Central memory CD8-positive, alpha-beta T cell (primary cell): ENCODE results near the gene CLDN4.
"Not testable (repeated sequence)": the region's sequence is repeated elsewhere in the genome, so short reads cannot be mapped to it uniquely, and the experiment has no call there.

Source experiments
- ATAC-seq: fragments of 150-1000 bp; cut with Tn5 transposase; replicated peaks from 2 replicates; pipeline ENCODE4 v1.10.0; 2022; ENCODE audit warnings: mild to moderate bottlenecking, moderate FRiP score, moderate number of reproducible peaks; ENCODE audit not compliant: poor library complexity, severe bottlenecking; ENCODE audit errors: extremely low read depth
- DNase-seq, 2 donors: peaks; one replicate each; pipeline ENCODE4 v3.0.0; 2021; ENCODE audit warnings: low spot score in 2 of 2
- H3K27ac Mint-ChIP-seq: one replicate; pipeline ENCODE4 v1.8.0; 2022; ENCODE audit warnings: low read depth, mild to moderate bottlenecking, moderate library complexity, mixed read lengths
- H3K27me3 Mint-ChIP-seq: one replicate; pipeline ENCODE4 v1.8.0; 2022; ENCODE audit warnings: mixed read lengths
- H3K36me3 Mint-ChIP-seq: one replicate; pipeline ENCODE4 v1.8.0; 2022; ENCODE audit warnings: mild to moderate bottlenecking, moderate library complexity, mixed read lengths; ENCODE audit not compliant: insufficient read depth
- H3K4me1 Mint-ChIP-seq: one replicate; pipeline ENCODE4 v1.8.0; 2022; ENCODE audit warnings: mixed read lengths
- H3K4me3 Mint-ChIP-seq: one replicate; pipeline ENCODE4 v1.8.0; 2022; ENCODE audit warnings: mild to moderate bottlenecking, moderate library complexity, mixed read lengths
- H3K9me3 Mint-ChIP-seq: one replicate; pipeline ENCODE4 v1.8.0; 2022; ENCODE audit warnings: mixed read lengths

The CLDN4 gene, protein sequence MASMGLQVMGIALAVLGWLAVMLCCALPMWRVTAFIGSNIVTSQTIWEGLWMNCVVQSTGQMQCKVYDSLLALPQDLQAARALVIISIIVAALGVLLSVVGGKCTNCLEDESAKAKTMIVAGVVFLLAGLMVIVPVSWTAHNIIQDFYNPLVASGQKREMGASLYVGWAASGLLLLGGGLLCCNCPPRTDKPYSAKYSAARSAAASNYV

DNA sequence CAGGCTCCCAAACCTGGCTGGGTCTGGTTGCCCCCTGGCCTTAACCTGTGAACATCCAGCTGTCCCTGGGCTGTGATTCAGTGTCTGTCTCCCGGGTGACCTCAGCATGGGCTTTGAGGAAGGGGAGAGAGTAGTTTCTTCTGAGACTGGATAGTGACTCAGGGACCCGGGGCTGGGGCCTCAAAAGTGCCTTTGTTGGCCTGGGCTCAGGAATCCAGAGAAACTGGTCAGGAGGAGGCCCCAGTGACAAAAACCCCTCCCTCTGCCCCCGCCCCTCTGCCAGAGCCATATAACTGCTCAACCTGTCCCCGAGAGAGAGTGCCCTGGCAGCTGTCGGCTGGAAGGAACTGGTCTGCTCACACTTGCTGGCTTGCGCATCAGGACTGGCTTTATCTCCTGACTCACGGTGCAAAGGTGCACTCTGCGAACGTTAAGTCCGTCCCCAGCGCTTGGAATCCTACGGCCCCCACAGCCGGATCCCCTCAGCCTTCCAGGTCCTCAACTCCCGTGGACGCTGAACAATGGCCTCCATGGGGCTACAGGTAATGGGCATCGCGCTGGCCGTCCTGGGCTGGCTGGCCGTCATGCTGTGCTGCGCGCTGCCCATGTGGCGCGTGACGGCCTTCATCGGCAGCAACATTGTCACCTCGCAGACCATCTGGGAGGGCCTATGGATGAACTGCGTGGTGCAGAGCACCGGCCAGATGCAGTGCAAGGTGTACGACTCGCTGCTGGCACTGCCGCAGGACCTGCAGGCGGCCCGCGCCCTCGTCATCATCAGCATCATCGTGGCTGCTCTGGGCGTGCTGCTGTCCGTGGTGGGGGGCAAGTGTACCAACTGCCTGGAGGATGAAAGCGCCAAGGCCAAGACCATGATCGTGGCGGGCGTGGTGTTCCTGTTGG, at the start of gene CLDN4:
CLDN4 (plus strand) TSS at position 316 of the 903 bp plus-strand sequence; CDS start at position 522, 206 bp downstream.
- H3K4me1 Mint-ChIP-seq = peaks cover 31% of the 10 kb centered on the region
- H3K36me3 Mint-ChIP-seq = no peaks in the 10 kb centered on the region
- H3K4me3 Mint-ChIP-seq = no peak within 1 kb of the TSS
- H3K27me3 Mint-ChIP-seq = peaks cover 37% of the 10 kb centered on the region
- DNase-seq = no peak
- H3K27ac Mint-ChIP-seq = peak within 1 kb of the TSS; percentile 90
- H3K9me3 Mint-ChIP-seq = no peaks in the 10 kb centered on the region
- ATAC-seq = no peak

DNA sequence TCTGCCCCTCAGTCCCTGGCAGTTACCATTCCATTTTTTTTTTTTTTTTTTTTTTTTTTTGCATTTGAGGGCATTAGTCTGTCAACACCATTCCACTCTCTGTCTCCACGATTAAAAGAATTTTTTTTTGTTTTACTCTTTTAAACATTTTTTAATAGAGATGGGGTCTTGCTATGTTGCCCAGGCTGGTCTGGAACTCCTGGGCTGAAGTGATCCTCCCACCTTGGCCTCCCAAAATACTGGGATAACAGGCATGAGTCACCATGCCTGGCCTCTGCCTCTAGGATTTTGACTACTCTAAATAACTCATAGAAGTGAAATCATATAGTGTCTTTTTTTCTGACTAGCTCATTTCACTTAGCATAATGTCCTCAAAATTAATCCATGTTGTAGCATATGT, 44.2 kb upstream of the CLDN4 start:
- Mint-ChIP-seq H3K4me1 (no peaks in the 10 kb centered on the region), H3K27me3 (peaks cover under 1% of the 10 kb centered on the region), H3K4me3 (no peak overlapping the region), H3K27ac (no peak overlapping the region), H3K9me3 (no peaks in the 10 kb centered on the region), H3K36me3 (no peaks in the 10 kb centered on the region)
- ATAC-seq = no peak
- no peak for DNase-seq

DNA sequence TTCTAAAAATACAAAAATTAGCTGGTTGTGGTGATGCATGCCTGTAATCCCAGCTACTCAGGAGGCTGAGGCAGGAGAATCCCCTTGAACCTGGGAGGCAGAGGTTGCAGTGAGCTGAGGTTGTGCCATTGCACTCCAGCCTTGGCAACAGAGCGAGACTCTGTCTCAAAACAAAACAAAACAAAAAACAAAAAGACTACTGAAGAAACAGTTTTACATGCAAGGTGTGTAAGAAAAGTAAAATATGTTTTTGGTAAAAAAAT, 43.1 kb upstream of the CLDN4 start:
- H3K4me1 Mint-ChIP-seq, H3K9me3 Mint-ChIP-seq, H3K27ac Mint-ChIP-seq, DNase-seq, H3K27me3 Mint-ChIP-seq, ATAC-seq, H3K4me3 Mint-ChIP-seq, H3K36me3 Mint-ChIP-seq: not testable (repeated sequence)

DNA sequence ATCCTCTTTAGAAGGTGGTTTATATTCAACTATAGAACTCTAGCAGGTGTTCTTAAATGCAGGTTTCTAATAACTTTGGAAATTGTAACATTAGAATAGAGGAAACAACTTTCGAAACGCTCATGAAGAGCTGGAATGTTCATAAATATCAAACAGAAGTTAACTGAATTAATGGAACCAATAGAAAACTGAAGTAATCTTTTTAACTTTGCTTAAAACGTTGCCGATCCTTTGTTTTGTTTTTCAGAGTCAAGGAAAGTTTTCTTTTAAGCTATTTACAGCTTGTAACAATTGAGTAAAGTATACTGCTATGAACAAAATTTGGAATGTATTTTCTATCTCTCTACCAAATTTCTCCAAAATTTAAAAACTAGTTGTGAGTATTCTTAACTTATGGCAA, 41.7 kb upstream of the CLDN4 start:
- DNase-seq (no peak), ATAC-seq (no peak)
- Mint-ChIP-seq H3K36me3 (no peaks in the 10 kb centered on the region), H3K27ac (no peak overlapping the region), H3K9me3 (no peaks in the 10 kb centered on the region), H3K4me3 (no peak overlapping the region), H3K27me3 (peaks cover 9% of the 10 kb centered on the region), H3K4me1 (no peaks in the 10 kb centered on the region)

DNA sequence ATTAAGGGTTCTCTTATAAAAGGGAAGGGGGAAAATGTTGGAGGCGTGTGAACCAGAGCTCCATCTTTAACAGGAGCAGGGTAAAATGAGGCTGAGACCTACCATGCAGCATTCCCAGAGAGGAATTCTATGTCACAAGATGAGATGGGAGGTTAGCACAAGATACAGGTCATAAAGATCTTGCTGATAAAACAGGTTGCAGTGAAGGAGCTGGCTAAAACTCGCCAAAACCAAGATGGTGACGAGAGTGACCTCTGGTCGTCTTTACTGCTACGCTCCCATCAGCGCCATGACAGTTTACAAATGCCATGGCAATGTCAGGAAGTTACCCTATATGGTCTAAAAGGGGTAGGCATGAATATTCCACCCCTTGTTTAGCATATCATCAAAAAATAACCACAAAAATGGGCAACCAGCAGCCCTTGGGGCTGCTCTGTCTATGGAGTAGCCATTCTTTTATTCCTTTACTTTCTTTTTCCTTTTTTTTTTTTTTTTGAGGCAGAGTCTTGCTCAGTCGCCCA, 39.6 kb upstream of the CLDN4 start:
- ATAC-seq, H3K27ac Mint-ChIP-seq, H3K36me3 Mint-ChIP-seq, H3K4me1 Mint-ChIP-seq, H3K9me3 Mint-ChIP-seq, H3K4me3 Mint-ChIP-seq, DNase-seq: not testable (repeated sequence)
- H3K27me3 Mint-ChIP-seq = peaks cover 23% of the 10 kb centered on the region

DNA sequence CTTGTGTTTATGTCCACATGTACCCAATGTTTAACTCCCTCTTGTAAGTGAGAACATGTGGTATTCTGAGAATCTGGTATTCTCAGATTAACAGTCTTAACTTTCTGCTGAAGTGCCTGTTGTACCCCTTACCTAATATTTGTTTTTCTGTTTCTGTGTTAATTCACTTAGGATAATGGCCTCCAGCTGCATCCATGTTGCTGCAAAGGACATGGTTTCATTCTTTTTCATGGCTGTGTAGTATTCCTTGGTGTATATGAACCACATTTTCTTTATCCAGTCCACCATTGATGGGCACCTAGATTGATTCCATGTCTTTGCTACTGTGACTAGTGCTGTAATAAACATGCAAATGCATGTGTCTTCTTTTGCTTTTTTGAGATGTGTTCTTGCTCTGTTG, 35.6 kb upstream of the CLDN4 start:
- not testable (repeated sequence) for DNase-seq, H3K9me3 Mint-ChIP-seq, H3K4me1 Mint-ChIP-seq, H3K36me3 Mint-ChIP-seq, H3K4me3 Mint-ChIP-seq, ATAC-seq, H3K27ac Mint-ChIP-seq
- H3K27me3 Mint-ChIP-seq = peaks cover 36% of the 10 kb centered on the region

DNA sequence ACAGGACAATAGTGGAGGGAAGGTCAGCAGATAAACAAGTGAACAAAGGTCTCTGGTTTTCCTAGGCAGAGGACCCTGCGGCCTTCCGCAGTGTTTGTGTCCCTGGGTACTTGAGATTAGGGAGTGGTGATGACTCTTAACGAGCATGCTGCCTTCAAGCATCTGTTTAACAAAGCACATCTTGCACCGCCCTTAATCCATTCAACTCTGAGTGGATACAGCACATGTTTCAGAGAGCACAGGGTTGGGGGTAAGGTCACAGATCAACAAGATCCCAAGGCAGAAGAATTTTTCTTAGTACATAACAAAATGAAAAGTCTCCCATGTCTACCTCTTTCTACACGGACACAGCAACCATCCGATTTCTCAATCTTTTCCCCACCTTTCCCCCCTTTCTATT, 34.1 kb upstream of the CLDN4 start:
- H3K4me1 Mint-ChIP-seq, H3K36me3 Mint-ChIP-seq, DNase-seq, ATAC-seq, H3K9me3 Mint-ChIP-seq, H3K4me3 Mint-ChIP-seq, H3K27ac Mint-ChIP-seq: not testable (repeated sequence)
- H3K27me3 Mint-ChIP-seq = peaks cover 42% of the 10 kb centered on the region

DNA sequence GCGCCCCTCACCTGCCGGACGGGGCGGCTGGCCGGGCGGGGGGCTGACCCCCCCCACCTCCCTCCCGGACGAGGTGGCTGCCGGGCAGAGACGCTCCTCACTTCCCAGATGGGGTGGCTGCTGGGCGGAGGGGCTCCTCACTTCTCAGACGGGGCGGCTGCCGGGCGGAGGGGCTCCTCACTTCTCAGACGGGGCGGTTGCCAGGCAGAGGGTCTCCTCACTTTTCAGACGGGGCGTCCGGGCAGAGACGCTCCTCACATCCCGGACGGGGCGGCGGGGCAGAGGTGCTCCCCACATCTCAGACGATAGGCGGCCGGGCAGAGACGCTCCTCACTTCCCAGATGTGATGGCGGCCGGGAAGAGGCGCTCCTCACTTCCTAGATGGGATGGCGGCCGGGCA, 33.6 kb upstream of the CLDN4 start:
- H3K4me3 Mint-ChIP-seq, H3K9me3 Mint-ChIP-seq, DNase-seq, H3K4me1 Mint-ChIP-seq, H3K36me3 Mint-ChIP-seq, ATAC-seq, H3K27ac Mint-ChIP-seq: not testable (repeated sequence)
- peaks cover 37% of the 10 kb centered on the region for H3K27me3 Mint-ChIP-seq

DNA sequence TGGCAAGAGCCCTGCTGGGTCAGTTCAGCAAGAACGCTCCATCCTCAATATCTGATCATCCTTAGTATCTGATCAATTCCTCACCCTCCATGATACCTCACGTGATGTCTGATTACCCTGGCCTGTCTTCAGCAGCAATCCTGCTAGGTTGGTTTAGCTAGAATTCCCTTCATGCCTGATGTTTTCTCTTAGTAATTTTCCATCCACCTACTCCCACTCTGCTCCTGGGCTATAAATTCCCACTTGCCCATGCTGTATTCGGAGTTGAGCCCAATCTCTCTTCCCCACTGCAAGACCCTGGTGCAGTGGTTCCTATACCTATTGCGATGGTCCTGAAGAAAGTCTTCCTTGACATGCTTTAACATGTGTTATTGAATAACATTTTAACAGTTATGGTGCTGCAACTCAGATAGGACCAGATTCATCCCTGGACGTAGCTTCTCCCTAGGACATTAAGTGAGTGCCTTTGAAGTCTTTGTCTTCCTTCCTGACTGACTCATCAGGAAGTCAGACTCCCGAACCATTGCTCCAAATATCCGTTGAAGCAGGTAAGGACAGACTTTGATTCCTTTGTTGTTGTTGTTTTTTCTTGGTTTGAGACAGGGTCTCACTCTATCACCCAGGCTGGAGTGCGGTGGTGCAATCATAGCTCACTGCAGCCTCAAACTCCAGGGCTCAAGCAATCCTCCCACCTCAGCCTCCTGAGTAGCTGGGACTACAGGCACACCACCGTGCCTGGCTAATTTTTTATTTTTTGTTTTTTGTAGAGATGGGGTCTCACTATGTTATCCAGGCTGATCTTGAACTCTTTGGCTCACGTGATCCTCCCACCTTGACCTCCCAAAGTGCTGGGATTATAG, 31.3 kb upstream of the CLDN4 start:
- no peaks in the 10 kb centered on the region for H3K4me1 Mint-ChIP-seq
- DNase-seq = no peak
- no peaks in the 10 kb centered on the region for H3K9me3 Mint-ChIP-seq
- no peak for ATAC-seq
- H3K27me3 Mint-ChIP-seq = peaks cover 38% of the 10 kb centered on the region
- no peak overlapping the region for H3K27ac Mint-ChIP-seq
- no peak overlapping the region for H3K4me3 Mint-ChIP-seq
- H3K36me3 Mint-ChIP-seq = no peaks in the 10 kb centered on the region

DNA sequence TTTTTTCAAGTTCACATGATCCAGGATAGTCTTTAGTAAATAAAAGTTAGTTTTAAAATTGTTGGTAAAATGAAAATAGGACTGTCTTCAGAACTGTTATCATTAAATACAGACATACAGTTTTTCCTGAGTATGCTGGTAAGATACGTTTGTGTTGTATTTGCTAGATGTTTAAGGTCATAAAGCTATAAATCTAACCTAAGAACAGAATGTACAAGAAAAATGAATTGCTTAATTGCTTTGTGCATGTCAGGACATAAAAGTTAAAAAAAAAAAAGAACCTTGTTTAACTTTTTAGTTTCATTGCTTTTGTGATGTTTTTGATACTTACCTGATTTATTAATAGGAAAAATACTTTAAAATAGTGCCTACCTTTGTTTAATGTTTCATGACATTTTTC, 29.2 kb upstream of the CLDN4 start:
- Mint-ChIP-seq H3K4me1 (no peaks in the 10 kb centered on the region), H3K9me3 (no peaks in the 10 kb centered on the region), H3K27ac (no peak overlapping the region), H3K36me3 (no peaks in the 10 kb centered on the region), H3K27me3 (peaks cover 31% of the 10 kb centered on the region), H3K4me3 (no peak overlapping the region)
- no peak for DNase-seq
- ATAC-seq = no peak

DNA sequence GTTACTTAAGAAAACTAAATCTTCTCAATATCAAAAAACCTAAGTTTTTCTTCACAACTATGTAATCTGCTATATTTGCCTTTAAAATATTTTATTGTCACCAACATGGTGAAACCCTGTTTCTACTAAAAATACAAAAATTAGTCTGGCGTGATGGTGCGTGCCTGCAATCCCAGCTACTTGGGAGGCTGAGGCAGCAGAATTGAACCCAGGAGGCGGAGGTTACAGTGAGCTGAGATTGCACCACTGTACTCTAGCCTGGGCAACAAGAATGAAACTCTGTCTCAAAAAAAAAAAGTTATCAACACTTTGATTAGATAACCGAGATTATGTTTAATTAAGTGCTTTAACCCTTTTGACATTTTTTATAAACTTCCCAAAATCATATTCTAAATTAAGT, 28.3 kb upstream of the CLDN4 start:
- H3K4me1 Mint-ChIP-seq = no peaks in the 10 kb centered on the region
- H3K27me3 Mint-ChIP-seq = peaks cover 31% of the 10 kb centered on the region
- no peaks in the 10 kb centered on the region for H3K36me3 Mint-ChIP-seq
- no peaks in the 10 kb centered on the region for H3K9me3 Mint-ChIP-seq
- ATAC-seq (no peak), DNase-seq (no peak)
- H3K4me3 Mint-ChIP-seq = no peak overlapping the region
- no peak overlapping the region for H3K27ac Mint-ChIP-seq

DNA sequence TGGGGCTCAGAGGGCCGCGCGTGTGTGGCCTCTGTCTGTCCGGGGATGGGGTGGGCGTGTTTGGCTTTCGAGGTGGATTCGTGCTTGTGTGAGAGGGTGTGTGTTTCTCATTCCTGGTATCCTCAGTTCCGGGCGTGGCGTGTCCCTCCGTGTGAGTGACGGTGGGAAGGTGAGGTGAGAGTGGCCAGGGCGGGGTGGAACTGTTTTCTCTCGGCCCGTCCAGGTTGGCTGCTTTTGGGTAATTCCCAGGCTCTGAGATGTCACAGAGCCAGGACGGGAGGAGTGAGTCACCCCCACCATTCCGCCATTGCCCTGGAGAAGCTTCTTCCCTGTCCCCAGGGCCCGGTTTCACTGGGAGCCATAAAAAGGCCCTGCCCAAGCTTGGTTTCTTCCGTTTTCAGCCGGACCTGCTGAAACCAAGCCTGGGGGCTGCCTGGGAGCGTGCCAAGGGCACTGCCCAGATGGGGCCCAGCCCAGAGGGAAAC, 21.3 kb upstream of the CLDN4 start:
- no peaks in the 10 kb centered on the region for H3K36me3 Mint-ChIP-seq
- peaks cover 7% of the 10 kb centered on the region for H3K27me3 Mint-ChIP-seq
- no peaks in the 10 kb centered on the region for H3K9me3 Mint-ChIP-seq
- H3K4me3 Mint-ChIP-seq = no peak overlapping the region
- DNase-seq = no peak
- no peak overlapping the region for H3K27ac Mint-ChIP-seq
- ATAC-seq = no peak
- no peaks in the 10 kb centered on the region for H3K4me1 Mint-ChIP-seq
